GM21576 (cell line): ENCODE data around the gene ARHGAP20.

ENCODE experiments used
- ATAC-seq: cut with Tn5 transposase; IDR thresholded peaks from one replicate; pipeline ENCODE4 v1.9.1; 2021; ENCODE audit warnings: mild to moderate bottlenecking, moderate library complexity; ENCODE audit not compliant: unreplicated experiment

Gene ARHGAP20

GRCh38 chr11:110529043-110529442 lies 183.2 kb downstream of the ARHGAP20 start:
- no peak for ATAC-seq

GRCh38 chr11:110527146-110527545 lies 185.1 kb downstream of the ARHGAP20 start:
- no peak for ATAC-seq
